ENCODE data around the gene BRF1.

BRF1 gene

GRCh38 chr14:105162669-105162979, 138.2 kb downstream of the BRF1 start:
- Histone ChIP-seq H3K9me3 (ENCODE audit: control insufficient read depth, low read length) (no peaks in the 10 kb centered on the region), H3K9ac (ENCODE audit: low read length) (no peak overlapping the region), H3K27me3 (ENCODE audit: control insufficient read depth, insufficient read depth, low read length) (peaks cover 10% of the 10 kb centered on the region), H3K36me3 (ENCODE audit: control insufficient read depth, insufficient read depth, low read length) (no peaks in the 10 kb centered on the region), H3K4me3 (ENCODE audit: low read length) (no peak overlapping the region), H3K4me1 (ENCODE audit: control insufficient read depth, insufficient read depth, low read length) (peaks cover 12% of the 10 kb centered on the region)

- Histone ChIP-seq H3K9ac (ENCODE audit: low read length) (no peak overlapping the region), H3K36me3 (ENCODE audit: control insufficient read depth, insufficient read depth, low read length) (no peaks in the 10 kb centered on the region), H3K4me3 (ENCODE audit: low read length) (no peak overlapping the region), H3K4me1 (ENCODE audit: control insufficient read depth, insufficient read depth, low read length) (peaks cover 12% of the 10 kb centered on the region), H3K27me3 (ENCODE audit: control insufficient read depth, insufficient read depth, low read length) (peaks cover 8% of the 10 kb centered on the region), H3K9me3 (ENCODE audit: control insufficient read depth, low read length) (no peaks in the 10 kb centered on the region)
Measured at GRCh38 chr14:105161964-105162668, 138.7 kb downstream of the BRF1 start.

GRCh38 chr14:105161309-105161708, 139.5 kb downstream of the BRF1 start:
- H3K4me3 ChIP-seq (ENCODE audit: low read length), result no peak overlapping the region
- no peak overlapping the region for H3K9ac ChIP-seq (ENCODE audit: low read length)
- H3K36me3 ChIP-seq (ENCODE audit: control insufficient read depth, insufficient read depth, low read length), result no peaks in the 10 kb centered on the region
- H3K9me3 ChIP-seq (ENCODE audit: control insufficient read depth, low read length), result no peaks in the 10 kb centered on the region
- peaks cover under 1% of the 10 kb centered on the region for H3K27me3 ChIP-seq (ENCODE audit: control insufficient read depth, insufficient read depth, low read length)
- H3K4me1 ChIP-seq (ENCODE audit: control insufficient read depth, insufficient read depth, low read length), result peaks cover 12% of the 10 kb centered on the region

- no peaks in the 10 kb centered on the region for H3K36me3 ChIP-seq (ENCODE audit: control insufficient read depth, insufficient read depth, low read length)
- H3K4me1 ChIP-seq (ENCODE audit: control insufficient read depth, insufficient read depth, low read length), result peaks cover 12% of the 10 kb centered on the region
- H3K9ac ChIP-seq (ENCODE audit: low read length), result no peak overlapping the region
- H3K4me3 ChIP-seq (ENCODE audit: low read length), result no peak overlapping the region
- H3K27me3 ChIP-seq (ENCODE audit: control insufficient read depth, insufficient read depth, low read length), result no peaks in the 10 kb centered on the region
- H3K9me3 ChIP-seq (ENCODE audit: control insufficient read depth, low read length), result no peaks in the 10 kb centered on the region
Measured at GRCh38 chr14:105160776-105161175, 140.0 kb downstream of the BRF1 start.

GRCh38 chr14:105159344-105159743, 141.5 kb downstream of the BRF1 start:
- no peak overlapping the region for H3K4me3 ChIP-seq (ENCODE audit: low read length)
- H3K4me1 ChIP-seq (ENCODE audit: control insufficient read depth, insufficient read depth, low read length), result no peaks in the 10 kb centered on the region
- H3K9me3 ChIP-seq (ENCODE audit: control insufficient read depth, low read length), result no peaks in the 10 kb centered on the region
- H3K9ac ChIP-seq (ENCODE audit: low read length), result no peak overlapping the region
- H3K36me3 ChIP-seq (ENCODE audit: control insufficient read depth, insufficient read depth, low read length), result no peaks in the 10 kb centered on the region
- H3K27me3 ChIP-seq (ENCODE audit: control insufficient read depth, insufficient read depth, low read length), result no peaks in the 10 kb centered on the region

Measured in mucosa of stomach (tissue), 1 donor.